CD4-positive, alpha-beta T cell treated with Interferon gamma for 1 hour (primary cell): ENCODE results near the gene UBE2J2.

Experiments
- DNase-seq: peaks from one replicate; pipeline ENCODE4 v3.0.0-alpha.2; 2020

Gene UBE2J2

DNA sequence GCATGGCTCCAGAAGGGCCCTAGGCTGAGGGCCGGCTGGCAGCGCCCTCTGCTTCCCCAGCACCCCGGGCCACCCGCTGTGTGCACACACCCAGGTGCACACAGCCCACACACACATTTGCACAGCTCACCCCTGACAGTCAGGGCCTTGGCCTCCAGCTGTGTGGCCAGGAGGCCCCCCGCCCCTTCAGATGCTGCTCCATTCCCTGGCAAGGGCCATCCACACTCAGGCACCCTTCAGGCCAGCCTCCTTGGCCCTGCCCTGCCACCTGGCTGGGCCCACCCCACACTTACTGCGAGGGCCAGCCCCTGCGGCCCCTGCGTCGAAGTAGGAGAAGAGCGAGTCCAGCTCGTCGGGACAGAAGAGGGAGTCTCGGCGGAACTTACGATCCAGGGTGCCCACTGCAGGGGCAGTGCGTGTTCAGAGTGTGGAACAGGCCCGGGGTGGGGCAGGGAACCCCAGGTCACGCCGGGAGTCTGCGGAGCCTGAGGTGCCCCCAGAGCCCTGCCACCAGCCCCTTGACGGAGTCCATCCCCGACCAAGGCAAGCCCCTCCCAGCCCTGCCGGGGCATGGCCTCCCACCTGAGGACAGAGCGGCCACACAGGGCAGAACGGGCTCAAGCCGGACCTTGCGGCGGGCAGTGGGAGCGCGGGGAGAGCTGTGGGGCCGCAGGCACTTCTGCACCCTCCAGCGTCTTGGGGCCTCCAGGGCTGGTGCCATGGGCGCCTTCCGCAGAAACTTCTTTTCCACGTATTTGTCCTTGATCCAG lies 21.7 kb upstream of the UBE2J2 start:
- no peak for DNase-seq

DNA sequence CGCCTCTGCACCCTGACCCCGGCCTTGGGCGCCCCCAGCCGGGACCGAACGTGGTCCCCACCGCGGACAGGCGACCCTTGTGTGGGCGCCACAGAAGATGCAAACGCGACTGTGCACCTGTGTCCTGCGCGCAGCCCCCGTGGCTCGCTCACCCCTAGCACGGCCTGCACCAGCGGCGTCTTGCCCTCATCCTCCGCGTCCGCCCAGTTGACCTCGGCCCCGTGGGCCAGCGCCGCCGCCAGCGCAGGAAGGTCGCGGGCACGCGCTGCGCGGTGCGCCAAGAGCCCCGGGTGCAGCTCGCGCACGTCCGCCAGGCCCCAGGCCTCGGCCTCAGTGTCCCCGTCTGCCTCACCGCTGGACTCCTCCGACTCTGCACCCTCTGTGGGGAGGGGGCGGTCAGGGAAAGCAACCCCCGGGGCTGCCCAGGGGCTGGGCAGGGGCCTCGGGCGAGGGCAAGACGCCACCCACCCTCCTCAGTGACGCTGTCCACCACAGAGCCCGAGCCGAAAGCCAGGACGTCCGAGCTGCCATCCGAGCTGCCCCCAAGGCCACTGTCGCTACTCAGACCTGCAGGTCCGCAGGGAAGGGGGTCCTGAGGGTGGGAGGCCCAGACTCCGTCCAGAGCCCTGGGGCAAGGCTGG lies 20.7 kb upstream of the UBE2J2 start:
- DNase-seq, result no peak

DNA sequence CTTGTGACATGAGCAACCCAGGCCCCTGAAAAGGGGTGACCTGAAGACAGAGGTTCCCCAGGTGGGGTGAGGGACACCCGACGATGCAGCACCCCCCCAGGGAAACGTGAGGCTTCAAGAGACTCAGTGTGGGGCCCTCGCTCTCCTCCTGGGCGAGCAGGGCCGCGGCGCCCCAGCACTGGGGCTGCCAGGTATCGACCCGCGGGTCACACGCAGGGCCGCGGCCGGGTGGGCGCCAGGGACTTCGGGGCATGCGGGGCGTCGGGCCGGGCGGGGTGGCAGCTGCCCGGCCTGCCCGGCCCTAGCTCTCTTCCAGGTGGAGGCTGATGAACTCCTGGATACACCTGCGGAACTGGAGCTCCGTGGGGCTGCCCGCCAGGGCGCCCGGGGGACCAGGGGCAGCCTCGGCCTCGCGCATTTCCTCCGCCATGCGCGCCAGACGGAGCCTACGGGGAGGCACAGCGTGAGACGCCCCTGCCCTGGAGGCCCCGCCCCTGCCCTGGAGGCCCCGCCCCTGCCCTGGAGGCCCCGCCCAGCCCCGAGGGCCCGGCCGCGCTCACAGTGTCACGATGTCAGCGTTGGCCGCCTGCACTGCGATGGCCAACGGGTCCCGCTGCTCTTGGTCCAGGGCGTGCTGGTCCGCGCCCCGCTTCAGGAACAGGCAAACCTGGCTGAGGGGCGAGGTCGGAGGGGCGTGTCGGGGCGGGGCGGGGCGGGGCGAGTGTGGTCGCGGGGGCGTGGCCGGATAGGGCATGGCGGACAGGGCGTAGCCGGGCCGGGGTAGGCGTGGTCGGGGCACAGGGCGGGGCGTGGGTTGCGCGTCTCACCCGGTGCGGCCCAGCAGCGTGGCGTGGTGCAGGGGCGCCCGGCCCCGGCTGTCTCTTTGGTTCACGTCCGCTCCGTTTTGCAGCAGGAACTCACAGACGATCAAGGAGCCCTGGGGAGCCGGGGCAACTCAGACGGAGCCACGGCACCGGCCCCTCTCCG lies 19.9 kb upstream of the UBE2J2 start:
- DNase-seq, result no peak

DNA sequence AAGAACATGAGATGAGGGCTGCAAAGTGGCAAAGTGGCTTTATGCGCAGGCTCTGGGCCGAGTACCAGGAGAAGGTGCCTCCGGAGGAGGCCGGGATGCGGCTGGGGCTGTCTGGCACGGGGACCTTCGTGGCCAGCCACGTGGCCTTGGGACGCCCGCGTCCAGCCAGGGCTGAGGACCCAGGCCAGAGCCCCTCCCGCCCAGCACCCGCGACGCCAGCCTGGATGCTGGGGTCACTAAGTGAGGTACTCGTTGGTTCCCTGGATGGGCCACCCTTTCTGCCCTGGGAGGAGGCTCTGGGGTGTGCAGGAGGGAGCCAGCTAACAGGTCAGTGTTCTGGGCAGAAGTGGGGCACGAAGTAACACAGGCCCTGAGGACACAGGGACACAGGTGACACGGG lies 19.2 kb upstream of the UBE2J2 start:
- DNase-seq, result no peak

DNA sequence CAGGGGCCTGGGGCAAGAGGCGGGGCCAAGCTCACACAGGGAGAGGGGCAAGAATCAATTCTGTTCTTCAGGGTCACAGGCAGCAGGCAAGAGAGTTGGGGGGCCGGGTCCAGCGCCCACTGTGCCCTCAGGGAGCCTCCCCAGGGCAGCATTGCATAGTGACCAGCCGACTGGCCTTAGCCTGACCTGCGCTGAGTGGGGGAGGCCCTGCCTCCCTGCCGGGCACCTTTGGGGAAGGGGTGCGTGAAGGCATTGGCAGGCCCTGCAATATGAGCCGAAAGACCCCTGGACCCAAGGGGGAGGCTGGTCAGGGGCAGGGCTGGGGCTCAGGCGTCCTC lies 18.8 kb upstream of the UBE2J2 start:
- DNase-seq, result no peak

DNA sequence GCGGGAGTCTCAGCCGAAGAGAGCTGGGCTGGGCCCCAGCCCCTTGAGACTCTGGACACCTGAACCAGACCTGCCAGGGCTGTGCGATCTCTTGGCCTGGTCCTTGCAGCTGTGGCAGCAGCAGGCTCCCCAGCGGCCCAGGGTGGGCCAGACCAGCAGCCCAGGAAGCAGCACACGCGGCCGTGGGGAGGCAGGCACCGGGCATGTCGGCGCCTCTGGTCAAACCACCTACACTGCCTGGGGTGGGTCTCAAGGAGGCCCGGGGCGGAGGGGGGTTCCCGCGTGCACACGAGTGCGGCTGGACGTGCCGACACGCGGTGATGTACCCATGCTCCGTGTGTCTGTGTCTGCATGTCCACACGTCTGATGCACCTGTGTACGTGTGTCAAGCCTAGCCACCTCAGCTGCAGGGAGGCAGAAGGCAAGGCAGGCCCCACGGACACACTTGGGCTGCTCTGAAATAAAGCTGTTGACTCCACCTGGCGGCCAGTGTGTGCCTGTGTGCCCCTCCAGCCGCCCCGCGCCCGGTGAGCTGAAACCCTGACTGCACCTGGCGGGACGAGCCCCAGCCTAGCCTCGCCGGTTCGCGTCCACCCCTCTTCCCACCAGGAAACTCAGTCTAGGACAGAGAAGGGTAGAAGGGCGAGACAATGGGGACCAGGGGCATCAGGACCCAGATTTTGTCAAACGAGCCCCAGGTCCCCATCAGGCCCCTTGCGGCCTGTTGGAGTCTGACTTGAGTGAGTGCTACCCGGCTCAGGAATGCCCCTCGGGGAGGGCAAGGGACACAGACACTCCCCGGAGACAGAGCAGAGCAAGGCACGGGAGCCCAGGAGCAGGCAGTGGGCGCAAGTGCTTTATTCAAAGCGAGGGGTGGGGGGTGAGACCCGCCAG lies 18.1 kb upstream of the UBE2J2 start:
- peak; percentile 60 for DNase-seq

DNA sequence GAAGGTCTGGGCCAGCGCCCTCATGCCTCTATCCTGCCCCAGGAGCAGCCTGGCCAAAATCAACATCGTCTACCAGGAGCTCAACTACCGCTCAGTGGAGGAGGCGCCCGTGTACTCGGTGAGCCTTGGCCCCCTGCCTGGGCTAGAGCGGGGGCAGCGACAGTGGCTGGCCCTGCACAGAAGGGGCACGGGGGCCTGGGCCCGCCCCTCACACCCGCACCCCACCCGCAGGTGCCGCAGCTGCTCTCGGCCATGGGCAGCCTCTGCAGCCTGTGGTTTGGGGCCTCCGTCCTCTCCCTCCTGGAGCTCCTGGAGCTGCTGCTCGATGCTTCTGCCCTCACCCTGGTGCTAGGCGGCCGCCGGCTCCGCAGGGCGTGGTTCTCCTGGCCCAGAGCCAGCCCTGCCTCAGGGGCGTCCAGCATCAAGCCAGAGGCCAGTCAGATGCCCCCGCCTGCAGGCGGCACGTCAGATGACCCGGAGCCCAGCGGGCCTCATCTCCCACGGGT lies 17.4 kb upstream of the UBE2J2 start:
- no peak for DNase-seq

DNA sequence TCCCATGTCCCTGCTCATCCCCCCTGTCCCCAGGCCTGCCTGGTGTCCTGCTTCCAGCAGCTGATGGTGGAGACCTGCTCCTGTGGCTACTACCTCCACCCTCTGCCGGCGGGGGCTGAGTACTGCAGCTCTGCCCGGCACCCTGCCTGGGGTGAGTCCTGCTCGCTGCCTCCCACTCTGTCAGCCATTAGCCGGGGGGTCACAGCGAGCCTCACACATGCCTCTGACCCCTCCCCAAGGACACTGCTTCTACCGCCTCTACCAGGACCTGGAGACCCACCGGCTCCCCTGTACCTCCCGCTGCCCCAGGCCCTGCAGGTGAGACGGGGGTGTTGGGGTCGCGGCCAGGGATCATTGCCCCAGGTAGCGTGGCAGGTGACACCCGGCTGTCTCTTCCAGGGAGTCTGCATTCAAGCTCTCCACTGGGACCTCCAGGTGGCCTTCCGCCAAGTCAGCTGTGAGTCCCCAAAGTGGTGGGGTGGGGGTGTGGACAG lies 16.6 kb upstream of the UBE2J2 start:
- DNase-seq, result peak; percentile 59

DNA sequence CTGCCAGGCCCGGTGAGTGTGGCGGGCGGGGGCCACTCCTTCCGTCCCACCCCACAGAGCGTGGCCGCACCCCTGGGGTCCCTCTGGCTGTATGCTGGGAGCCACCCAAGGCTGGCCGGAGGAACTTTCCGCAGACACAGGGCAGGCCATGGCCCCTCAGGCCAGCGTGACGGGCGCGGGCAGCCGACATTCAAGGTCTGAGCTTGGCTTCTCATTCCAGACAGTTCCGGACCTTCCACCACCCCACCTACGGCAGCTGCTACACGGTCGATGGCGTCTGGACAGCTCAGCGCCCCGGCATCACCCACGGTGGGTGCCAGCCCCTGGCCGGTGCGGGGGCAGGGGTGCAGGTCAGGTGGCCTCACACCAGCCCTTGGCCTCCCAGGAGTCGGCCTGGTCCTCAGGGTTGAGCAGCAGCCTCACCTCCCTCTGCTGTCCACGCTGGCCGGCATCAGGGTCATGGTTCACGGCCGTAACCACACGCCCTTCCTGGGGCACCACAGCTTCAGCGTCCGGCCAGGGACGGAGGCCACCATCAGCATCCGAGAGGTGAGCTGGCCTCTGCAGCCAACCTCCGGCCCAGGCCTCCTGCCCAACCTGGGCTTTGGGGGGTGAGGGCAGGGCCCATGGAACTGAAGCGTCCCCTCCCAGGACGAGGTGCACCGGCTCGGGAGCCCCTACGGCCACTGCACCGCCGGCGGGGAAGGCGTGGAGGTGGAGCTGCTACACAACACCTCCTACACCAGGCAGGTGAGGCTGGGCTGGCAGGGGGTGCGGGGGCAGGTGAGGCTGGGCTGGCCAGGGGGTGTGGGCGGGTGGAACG lies 13.8 kb upstream of the UBE2J2 start:
- DNase-seq, result no peak

DNA sequence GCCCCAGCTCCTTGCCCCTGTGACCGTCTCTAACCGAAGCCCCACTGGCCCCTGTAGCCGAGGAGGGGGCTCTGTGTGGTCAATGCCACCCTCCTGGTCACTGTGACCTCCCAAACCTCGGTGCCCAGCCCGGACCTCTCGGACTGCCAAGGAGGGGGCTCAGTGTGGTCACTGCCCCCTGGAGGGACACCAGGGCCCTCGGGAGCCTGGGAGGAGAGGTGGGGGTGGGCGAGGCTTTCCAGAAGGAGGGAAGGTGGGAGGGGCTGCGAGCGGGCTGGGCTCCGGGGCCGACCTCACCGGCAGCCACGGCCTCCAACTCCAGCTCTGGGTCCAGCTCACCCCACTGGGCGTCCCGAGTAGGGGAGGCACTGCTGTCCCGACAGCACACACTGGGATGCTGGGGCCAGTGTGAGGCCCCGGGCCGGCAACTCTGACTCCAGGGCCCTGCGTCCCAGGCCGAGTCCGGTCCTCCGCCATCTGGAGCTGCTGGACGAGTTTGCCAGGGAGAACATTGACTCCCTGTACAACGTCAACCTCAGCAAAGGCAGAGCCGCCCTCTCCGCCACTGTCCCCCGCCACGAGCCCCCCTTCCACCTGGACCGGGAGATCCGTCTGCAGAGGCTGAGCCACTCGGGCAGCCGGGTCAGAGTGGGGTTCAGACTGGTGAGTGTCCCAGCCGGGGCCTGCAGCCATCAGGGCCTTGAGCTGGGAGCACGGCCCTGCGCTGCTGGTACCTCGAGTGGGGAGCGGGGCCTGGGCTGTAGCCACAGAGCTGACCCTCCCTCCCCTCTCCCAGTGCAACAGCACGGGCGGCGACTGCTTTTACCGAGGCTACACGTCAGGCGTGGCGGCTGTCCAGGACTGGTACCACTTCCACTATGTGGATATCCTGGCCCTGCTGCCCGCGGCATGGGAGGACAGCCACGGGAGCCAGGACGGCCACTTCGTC lies 12.9 kb upstream of the UBE2J2 start:
- no peak for DNase-seq

DNA sequence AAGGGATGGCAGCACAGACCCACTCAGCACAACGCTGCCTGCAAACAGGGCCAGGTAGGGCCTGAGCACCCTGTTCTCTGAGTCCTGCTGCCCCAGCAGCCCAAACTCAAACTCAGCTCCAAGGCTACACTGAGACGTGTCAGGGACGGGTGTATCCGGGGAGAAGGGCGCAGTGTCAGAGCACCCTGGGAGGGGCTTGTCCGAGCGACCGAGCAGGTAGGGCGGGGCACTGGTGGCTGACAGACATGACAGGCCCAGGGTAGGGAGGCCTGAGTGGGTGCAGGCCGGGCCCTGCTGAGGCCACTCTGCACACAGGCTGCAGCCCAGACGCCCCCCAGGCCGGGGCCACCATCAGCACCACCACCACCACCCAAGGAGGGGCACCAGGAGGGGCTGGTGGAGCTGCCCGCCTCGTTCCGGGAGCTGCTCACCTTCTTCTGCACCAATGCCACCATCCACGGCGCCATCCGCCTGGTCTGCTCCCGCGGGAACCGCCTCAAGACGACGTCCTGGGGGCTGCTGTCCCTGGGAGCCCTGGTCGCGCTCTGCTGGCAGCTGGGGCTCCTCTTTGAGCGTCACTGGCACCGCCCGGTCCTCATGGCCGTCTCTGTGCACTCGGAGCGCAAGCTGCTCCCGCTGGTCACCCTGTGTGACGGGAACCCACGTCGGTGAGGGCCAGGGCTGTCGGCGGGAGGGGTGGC lies 12.1 kb upstream of the UBE2J2 start:
- no peak for DNase-seq

DNA sequence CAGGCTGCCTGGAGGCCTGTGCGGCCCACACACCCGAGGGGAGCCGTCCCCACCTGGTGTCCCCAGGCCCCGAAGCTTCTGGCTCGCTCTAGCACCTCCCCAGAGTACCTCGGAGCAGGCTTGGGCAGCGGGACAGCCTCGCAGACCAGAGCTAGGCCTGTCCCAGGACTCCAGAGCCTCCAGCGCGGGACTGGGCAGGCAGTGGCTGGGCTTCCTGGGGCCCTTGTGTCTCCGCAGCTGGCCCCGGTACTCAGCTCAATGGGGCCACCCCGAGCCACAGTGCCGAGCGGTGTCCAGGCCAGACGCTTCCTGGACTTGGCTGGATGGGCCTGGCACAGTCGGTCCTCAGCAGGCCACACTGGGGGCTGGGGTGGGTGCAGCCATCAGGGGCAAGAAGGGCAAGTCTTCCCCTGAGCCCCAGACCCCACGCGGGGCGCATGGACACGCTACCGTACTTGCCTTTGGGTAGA lies 11.5 kb upstream of the UBE2J2 start:
- no peak for DNase-seq

DNA sequence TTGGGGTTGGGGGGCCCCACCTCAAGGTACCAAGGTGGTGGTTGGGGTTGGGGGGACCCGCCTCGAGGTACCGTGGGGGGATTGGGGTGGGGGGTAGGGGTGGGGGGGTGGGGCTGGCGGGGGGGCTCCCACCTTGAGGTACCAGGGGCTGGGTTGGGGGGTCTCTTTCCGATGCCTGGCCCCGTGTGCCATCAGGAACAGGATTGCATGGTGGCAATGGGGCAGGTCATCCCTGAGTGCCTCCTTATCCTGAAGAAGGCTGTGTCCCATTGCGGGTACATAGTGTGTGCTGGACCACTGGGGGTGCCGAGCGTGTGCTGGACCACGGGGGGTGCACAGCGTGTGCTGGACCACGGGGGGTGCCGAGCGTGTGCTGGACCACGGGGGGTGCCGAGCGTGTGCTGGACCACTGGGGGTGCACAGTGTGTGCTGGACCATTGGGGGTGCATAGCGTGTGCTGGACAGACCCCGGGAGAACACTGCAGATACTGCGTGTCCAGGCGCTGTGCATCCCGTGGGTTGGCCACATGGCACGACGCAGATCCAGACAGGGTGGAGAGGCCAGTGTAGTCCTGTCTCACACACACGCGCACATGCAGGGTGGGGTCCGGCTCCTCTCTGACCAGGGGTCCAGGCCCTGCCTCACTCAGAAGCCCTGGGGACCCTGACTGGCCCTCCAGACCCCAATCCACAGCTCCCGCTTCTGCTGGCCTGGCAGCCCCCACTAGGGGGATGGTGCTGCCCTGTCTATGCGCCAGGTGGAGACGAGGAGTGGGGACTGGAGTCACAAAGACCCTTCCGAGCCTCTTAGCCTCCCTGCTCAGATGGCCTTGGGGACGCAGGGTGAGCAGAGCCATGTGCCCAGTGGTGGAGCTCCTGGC lies 10.8 kb upstream of the UBE2J2 start:
- no peak for DNase-seq

DNA sequence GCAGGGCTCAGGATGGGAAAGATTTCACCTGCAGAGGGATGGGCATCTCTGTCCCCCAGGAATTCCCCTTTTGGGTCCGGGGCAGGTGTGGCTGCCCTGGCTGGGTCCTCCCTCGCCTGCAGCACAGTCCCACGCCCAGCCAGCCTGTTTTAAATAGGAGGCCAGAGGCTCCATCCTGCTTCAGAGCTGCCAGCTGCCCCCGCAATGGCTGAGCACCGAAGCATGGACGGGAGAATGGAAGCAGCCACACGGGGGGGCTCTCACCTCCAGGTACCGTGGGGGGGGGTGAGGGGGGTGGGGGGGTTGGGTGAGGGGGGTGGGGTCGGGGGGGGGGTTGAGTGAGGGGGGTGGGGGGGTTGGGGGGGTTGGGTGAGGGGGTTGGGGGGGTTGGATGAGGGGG lies 10.2 kb upstream of the UBE2J2 start:
- no peak for DNase-seq

DNA sequence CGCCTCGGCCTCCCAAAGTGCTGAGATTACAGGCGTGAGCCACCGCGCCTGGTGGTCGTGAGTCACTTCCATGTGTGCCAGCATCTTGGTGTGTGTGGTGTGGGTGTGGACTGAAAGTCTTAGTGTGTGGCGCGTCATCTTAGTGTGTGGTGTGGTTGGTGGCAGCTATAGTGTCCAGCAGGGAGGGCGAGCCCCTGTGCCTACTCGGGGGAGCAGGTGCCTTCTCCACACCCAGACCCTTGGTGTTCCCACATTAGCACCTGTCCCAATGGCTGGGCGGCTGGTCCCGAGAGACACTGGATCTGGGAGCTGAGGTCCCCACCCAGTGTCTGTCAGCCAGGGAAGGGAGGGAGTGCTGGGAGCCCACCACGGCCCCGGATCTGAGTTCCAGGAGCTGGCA lies 9.3 kb upstream of the UBE2J2 start:
- no peak for DNase-seq

DNA sequence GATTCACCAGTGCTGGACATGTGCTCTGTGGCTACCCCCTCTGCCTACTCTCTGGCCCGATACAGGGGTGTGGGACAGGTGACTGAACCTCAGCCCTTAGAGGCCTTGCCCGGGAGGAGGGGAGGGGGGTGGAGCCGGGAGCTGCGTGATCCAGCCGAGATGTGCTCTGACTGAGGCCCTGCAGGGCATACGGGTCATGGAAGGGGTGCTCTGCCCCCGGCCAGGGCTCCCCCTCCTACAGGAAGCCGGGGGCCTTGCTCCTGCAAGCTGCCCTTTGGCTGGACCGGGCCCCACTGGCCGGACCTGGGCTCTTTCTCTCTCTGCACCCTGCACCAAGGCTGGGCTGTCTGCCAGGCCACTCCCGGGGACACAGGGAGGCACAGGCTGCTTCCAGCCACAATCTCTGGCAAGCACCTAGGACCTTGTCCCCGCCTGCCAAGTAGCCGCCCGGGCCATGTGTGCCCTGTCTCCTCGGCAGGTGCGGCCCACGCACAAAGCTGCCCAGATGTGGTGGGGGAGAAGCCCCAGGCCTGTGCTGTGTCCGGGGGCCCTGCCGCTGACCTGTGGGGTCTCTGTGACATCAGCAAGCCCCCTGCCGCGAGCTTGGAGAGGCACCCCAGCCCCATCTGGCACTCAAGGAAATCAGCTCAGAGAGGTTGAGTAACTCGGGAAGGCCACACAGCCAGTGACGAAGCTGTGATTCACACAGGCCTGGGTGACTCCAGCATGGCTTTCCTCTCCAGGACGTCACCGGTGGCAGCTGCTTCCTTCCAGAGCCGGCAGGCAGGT lies 8.1 kb upstream of the UBE2J2 start:
- no peak for DNase-seq

DNA sequence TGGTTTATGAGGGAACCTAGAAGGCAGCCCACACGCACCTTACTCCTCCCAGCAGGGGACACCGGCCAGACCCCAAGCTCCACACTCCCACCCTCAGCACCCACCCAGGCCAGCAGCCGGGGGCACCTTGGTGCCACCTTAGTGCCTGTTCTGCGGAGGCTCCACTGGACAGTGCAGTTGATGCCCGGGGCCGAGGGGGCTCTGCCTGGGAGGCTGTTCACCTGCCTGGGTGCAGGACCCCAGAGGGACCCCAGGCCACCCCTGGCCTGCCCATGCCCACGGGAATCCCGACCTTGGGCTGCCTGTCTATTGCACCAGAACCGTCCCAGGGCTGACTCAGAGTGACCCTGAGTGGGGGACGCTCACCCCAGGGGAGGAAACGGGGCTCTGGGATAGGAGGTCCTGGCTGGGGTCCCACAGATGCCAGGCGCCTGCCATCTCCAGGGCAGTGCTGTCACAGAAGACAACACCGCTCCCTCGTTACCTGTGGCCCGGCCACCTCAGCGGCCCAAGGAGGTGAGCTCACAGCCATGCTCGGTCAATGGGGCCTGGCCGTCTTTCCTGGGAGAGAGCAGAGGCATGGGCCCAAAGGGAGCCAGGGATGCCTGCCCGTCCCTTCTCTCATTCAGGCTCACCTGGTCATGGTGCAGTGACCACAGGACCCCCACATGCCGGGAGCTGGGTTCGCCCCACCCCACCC lies 7.3 kb upstream of the UBE2J2 start:
- DNase-seq, result no peak
